Measurements from ENCODE around the gene FHIT.
"Not testable (repeated sequence)": the region's sequence is repeated elsewhere in the genome, so short reads cannot be mapped to it uniquely, and the experiment has no call there.

The FHIT gene

GRCh38 chr3:61018807-61019206, 232.4 kb downstream of the FHIT start:
- no peak overlapping the region for H3K4me3 ChIP-seq (ENCODE audit: low read depth, low read length)
- DNase-seq (ENCODE audit: low read depth), result no peak
- no peak for TF ChIP-seq CTCF (conservative IDR thresholded peaks at IDR 0.05; ENCODE audit: low read depth, low read length)

DNA sequence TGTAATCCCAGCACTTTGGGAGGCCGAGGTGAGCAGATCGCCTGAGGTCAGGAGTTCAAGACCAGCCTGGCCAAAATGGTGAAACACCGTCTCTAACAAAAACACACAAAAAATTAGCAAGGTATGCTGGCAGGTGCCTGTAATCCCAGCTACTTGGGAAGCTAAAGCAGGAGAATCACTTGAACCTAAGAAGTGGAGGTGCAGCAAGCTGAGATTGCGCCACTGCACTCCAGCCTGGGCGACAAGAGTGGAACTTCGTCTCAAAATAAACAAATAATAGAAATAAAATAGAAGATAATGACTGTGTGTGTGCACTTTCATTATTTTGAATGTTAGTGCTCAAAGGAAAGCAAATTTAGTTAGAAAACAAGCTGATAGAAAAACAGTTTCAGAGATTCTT, 234.2 kb downstream of the FHIT start:
- not testable (repeated sequence) for H3K4me3 ChIP-seq (ENCODE audit: low read depth, low read length); DNase-seq (ENCODE audit: low read depth)

GRCh38 chr3:61015859-61016258, 235.4 kb downstream of the FHIT start:
- TF ChIP-seq CTCF (conservative IDR thresholded peaks at IDR 0.05; ENCODE audit: low read depth, low read length), result no peak
- H3K4me3 ChIP-seq (ENCODE audit: low read depth, low read length), result no peak overlapping the region
- DNase-seq (ENCODE audit: low read depth), result no peak

- no peak for DNase-seq (ENCODE audit: low read depth)
- no peak overlapping the region for H3K4me3 ChIP-seq (ENCODE audit: low read depth, low read length)
- no peak for TF ChIP-seq CTCF (conservative IDR thresholded peaks at IDR 0.05; ENCODE audit: low read depth, low read length)
These were observed 235.8 kb downstream of the FHIT start for GRCh38 chr3:61015408-61015807.

DNA sequence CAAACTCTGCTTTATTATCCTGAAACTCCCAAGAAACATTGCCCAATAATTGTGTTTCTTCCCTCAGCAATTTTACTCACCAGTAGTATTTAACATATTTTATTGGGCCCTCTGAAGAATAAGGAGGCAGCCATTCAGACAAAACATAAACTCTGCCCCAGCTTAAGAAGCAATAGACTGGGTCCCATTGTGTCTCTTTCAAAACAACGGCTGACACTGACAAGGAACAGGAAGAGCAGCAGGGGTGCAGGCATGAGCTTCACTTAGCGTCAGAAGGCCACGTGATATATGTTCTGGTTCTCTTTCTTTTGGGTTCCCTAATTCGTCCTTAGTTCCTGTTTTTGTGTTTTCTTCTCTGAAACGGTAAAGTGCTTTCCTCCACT, 242.3 kb downstream of the FHIT start:
- H3K4me3 ChIP-seq (ENCODE audit: low read depth, low read length), result no peak overlapping the region
- no peak for TF ChIP-seq CTCF (conservative IDR thresholded peaks at IDR 0.05; ENCODE audit: low read depth, low read length)

DNA sequence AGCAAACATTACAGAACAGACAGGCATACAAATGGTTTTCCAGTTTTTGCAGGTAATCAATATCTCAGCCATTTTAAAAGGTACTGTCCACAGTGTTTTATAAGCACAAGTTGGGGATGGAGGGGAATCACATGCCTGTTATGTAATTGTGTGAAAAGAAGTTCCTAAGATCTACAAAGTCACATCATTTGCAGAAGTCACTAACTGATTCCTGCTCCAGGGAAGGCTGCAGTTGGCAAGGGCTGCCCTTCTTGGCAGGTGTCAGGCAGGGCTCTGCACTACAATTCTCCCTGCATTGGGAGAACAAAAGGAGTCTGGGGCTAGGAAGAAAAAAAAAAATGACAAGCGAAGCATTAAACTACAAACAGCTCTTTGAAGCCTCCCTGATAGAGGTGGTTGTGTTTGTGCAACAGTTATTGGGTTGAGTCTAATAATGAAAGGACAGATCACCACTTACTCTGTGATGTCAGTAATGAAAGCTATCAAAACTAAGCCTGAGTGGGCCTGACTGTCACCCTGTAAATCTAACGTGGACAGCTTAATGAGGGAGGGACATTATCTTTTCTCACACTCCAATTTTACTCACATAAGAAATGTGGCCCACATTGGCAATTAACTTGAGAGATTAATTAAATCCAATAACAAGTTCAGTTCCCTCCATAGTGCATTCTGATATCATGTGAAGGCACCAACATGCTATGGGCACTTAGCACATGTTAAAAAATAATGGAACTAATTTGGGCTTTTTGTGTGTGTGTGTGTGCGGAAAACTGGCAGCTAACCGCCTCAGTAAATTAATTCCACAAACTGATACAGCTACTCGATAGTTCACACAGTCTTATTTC, 242.9 kb downstream of the FHIT start:
- DNase-seq (ENCODE audit: low read depth), result no peak
- H3K4me3 ChIP-seq (ENCODE audit: low read depth, low read length), result no peak overlapping the region
- TF ChIP-seq CTCF (conservative IDR thresholded peaks at IDR 0.05; ENCODE audit: low read depth, low read length), result no peak

More for the DNA sequence above, 242.3 kb downstream of the FHIT start:
- DNase-seq (ENCODE audit: low read depth), result no peak

GRCh38 chr3:61005591-61005990, 245.7 kb downstream of the FHIT start:
- no peak overlapping the region for H3K4me3 ChIP-seq (ENCODE audit: low read depth, low read length)
- DNase-seq (ENCODE audit: low read depth), result no peak
- TF ChIP-seq CTCF (conservative IDR thresholded peaks at IDR 0.05; ENCODE audit: low read depth, low read length), result no peak
